HepG2 (cell line): ENCODE measurements around the gene NAT10. TPM values are rescaled to one million over a fixed set of nuclear protein-coding genes. Genes with fewer than 3 reads are reported as not detected.
A peak's percentile ranks its signal among the peaks of the same experiment; 100 is the strongest.

ENCODE experiments used
- CENPBD1 ChIP-seq: sonication (generic); formaldehyde crosslinking; IDR thresholded peaks from 2 replicates; pipeline ENCODE4 v1.8.0; 2022; ENCODE audit warnings: missing genetic modification reagents, low read depth, mild to moderate bottlenecking, borderline replicate concordance
- NR1H2 ChIP-seq: sonication (generic); formaldehyde crosslinking; IDR thresholded peaks from 2 replicates; pipeline ENCODE4 v1.8.1; 2022; ENCODE audit warnings: low read depth, missing genetic modification reagents, borderline replicate concordance
- SKI ChIP-seq: fragments of 450-650 bp; IDR thresholded peaks from one replicate; pipeline ENCODE4 v1.6.1; 2018; ENCODE audit warnings: mild to moderate bottlenecking; ENCODE audit not compliant: partially characterized antibody
- SSRP1 ChIP-seq: IDR thresholded peaks from 2 replicates; pipeline ENCODE4 v1.6.1; 2016; ENCODE audit warnings: control low read depth
- ZFP62 ChIP-seq: sonication (generic); formaldehyde crosslinking; IDR thresholded peaks from 2 replicates; pipeline ENCODE4 v1.4.0; 2020; ENCODE audit warnings: missing genetic modification reagents
- ZNF572 ChIP-seq: sonication (generic); formaldehyde crosslinking; IDR thresholded peaks from 2 replicates; pipeline ENCODE4 v1.5.1; 2020; ENCODE audit warnings: mild to moderate bottlenecking, missing genetic modification reagents
- ZNF589 ChIP-seq: sonication (generic); formaldehyde crosslinking; conservative IDR thresholded peaks from 2 replicates; pipeline ENCODE4 v1.8.0; 2022; ENCODE audit warnings: mild to moderate bottlenecking, moderate library complexity, missing genetic modification reagents
- ZNF790 ChIP-seq: sonication (generic); formaldehyde crosslinking; IDR thresholded peaks from 2 replicates; pipeline ENCODE4 v1.8.0; 2022; ENCODE audit warnings: missing genetic modification reagents, mild to moderate bottlenecking, borderline replicate concordance
- polyA plus RNA-seq, 8 experiments: library from polyadenylated mRNA; depleted of rRNA in 3 of 8; stranded (reverse) in 7 of 8; unstranded in 1 of 8; fragments of >200 nt; fragmentation: Illumina TruSeq in 4 of 8; extraction: Trizol in 4 of 8; gene quantifications; 2 replicates each; pipeline versions ENCODE4 v1.2.1 to v1.2.3, GENCODE V29; 2011 to 2016; ENCODE audit warnings: low read depth in 4 of 8, missing spikeins in 1 of 8, mixed read lengths in 1 of 8; ENCODE audit not compliant: insufficient read depth in 1 of 8
- total RNA-seq, 5 experiments: library from RNA; depleted of rRNA; stranded (reverse); fragments of >200 nt; fragmentation: Illumina TruSeq; extraction: Trizol; gene quantifications; 2 replicates each; pipeline ENCODE4 v1.2.3, GENCODE V29; 2016; ENCODE audit warnings: low read depth in 1 of 5
- TF ChIP-seq, protein P1 (sequence below): sonication (generic); formaldehyde crosslinking; conservative IDR thresholded peaks from 2 replicates; pipeline ENCODE4 v1.4.0; 2020; ENCODE audit warnings: missing genetic modification reagents
- TF ChIP-seq, protein P2 (sequence below): sonication (generic); formaldehyde crosslinking; IDR thresholded peaks from 2 replicates; pipeline ENCODE4 v1.9.0; 2021; ENCODE audit warnings: missing genetic modification reagents, borderline replicate concordance
- TF ChIP-seq, protein P3 (sequence below): sonication (generic); formaldehyde crosslinking; IDR thresholded peaks from 2 replicates; pipeline ENCODE4 v1.9.0; 2022; ENCODE audit warnings: low read depth, missing genetic modification reagents
- TF ChIP-seq, protein P4 (sequence below): sonication (generic); formaldehyde crosslinking; IDR thresholded peaks from 2 replicates; pipeline ENCODE4 v1.8.0; 2022; ENCODE audit warnings: mild to moderate bottlenecking, missing genetic modification reagents, borderline replicate concordance
- TF ChIP-seq, protein P5 (sequence below): sonication (generic); formaldehyde crosslinking; IDR thresholded peaks from 2 replicates; pipeline ENCODE4 v1.4.0; 2020; ENCODE audit warnings: missing genetic modification reagents
- TF ChIP-seq, protein P6 (sequence below): fragments of 450-650 bp; IDR thresholded peaks from 2 replicates; pipeline ENCODE4 v1.6.1; 2017; ENCODE audit warnings: mild to moderate bottlenecking
- TF ChIP-seq, protein P7 (sequence below): sonication (generic); formaldehyde crosslinking; IDR thresholded peaks from 2 replicates; pipeline ENCODE4 v1.4.0; 2020; ENCODE audit warnings: mild to moderate bottlenecking, missing genetic modification reagents, borderline replicate concordance

Gene NAT10
- total and polyA plus RNA-seq, 2 of the 13 experiments (the other 11 are each of a cell fraction or from before 2014, with no cell fraction given), result 33.9 to 51.9 TPM

DNA sequence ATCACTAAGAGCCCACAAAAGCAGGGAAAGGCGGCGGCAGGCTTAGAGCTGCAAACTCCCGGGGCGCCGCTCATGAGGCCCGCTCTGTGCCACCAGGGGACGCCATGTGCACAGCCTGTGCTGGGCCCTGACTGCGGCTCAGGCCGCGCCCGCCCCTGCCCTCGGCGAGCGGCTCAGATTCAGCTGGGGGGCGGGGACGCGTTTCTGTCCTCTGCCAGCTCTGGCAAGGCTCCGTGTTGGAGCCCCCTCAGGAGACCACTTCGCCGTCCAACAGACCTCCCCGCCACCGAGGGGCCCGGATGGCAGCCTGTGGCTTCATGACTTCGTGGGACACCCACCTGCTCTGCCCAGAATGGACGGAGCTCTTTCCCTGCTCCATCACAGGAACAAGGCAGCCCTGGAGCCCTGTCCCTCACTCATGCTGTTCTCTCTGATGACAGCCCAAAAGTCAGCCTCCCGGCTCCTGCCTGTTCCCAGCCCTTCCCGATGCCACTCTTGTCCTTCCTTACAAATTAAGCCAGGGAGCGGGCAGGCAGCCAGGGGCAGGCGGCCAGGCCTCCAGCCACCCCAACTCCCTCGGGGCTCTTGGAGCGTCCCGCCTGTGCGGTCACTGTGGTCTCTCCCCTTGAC lies 69.1 kb downstream of the NAT10 start (continued):
- TF ChIP-seq SKI (no peak), ZNF790 (CRISPR knock-in tag) (no peak), ZNF589 (CRISPR knock-in tag) (no peak), ZNF572 (CRISPR knock-in tag) (no peak), ZFP62 (CRISPR knock-in tag) (no peak), NR1H2 (CRISPR knock-in tag) (no peak; the same call in 1 of the 2 replicates), SSRP1 (CRISPR knock-in tag) (no peak), CENPBD1 (CRISPR knock-in tag) (no peak)
- TF ChIP-seq, protein P1, sequence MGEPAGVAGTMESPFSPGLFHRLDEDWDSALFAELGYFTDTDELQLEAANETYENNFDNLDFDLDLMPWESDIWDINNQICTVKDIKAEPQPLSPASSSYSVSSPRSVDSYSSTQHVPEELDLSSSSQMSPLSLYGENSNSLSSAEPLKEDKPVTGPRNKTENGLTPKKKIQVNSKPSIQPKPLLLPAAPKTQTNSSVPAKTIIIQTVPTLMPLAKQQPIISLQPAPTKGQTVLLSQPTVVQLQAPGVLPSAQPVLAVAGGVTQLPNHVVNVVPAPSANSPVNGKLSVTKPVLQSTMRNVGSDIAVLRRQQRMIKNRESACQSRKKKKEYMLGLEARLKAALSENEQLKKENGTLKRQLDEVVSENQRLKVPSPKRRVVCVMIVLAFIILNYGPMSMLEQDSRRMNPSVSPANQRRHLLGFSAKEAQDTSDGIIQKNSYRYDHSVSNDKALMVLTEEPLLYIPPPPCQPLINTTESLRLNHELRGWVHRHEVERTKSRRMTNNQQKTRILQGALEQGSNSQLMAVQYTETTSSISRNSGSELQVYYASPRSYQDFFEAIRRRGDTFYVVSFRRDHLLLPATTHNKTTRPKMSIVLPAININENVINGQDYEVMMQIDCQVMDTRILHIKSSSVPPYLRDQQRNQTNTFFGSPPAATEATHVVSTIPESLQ (CRISPR knock-in tag), result no peak
- TF ChIP-seq, protein P2, sequence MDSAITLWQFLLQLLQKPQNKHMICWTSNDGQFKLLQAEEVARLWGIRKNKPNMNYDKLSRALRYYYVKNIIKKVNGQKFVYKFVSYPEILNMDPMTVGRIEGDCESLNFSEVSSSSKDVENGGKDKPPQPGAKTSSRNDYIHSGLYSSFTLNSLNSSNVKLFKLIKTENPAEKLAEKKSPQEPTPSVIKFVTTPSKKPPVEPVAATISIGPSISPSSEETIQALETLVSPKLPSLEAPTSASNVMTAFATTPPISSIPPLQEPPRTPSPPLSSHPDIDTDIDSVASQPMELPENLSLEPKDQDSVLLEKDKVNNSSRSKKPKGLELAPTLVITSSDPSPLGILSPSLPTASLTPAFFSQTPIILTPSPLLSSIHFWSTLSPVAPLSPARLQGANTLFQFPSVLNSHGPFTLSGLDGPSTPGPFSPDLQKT (CRISPR knock-in tag), result no peak
- TF ChIP-seq, protein P3, sequence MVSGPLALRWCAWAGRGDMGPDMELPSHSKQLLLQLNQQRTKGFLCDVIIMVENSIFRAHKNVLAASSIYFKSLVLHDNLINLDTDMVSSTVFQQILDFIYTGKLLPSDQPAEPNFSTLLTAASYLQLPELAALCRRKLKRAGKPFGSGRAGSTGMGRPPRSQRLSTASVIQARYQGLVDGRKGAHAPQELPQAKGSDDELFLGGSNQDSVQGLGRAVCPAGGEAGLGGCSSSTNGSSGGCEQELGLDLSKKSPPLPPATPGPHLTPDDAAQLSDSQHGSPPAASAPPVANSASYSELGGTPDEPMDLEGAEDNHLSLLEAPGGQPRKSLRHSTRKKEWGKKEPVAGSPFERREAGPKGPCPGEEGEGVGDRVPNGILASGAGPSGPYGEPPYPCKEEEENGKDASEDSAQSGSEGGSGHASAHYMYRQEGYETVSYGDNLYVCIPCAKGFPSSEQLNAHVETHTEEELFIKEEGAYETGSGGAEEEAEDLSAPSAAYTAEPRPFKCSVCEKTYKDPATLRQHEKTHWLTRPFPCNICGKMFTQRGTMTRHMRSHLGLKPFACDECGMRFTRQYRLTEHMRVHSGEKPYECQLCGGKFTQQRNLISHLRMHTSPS (CRISPR knock-in tag), result 0 out of 2 replicates have a peak, but pooled peaks have one; percentile 19
- TF ChIP-seq, protein P4, sequence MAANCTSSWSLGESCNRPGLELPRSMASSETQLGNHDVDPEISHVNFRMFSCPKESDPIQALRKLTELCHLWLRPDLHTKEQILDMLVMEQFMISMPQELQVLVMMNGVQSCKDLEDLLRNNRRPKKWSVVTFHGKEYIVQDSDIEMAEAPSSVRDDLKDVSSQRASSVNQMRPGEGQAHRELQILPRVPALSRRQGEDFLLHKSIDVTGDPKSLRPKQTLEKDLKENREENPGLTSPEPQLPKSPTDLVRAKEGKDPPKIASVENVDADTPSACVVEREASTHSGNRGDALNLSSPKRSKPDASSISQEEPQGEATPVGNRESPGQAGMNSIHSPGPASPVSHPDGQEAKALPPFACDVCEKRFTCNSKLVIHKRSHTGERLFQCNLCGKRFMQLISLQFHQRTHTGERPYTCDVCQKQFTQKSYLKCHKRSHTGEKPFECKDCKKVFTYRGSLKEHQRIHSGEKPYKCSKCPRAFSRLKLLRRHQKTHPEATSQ (CRISPR knock-in tag), result no peak
- TF ChIP-seq, protein P5, sequence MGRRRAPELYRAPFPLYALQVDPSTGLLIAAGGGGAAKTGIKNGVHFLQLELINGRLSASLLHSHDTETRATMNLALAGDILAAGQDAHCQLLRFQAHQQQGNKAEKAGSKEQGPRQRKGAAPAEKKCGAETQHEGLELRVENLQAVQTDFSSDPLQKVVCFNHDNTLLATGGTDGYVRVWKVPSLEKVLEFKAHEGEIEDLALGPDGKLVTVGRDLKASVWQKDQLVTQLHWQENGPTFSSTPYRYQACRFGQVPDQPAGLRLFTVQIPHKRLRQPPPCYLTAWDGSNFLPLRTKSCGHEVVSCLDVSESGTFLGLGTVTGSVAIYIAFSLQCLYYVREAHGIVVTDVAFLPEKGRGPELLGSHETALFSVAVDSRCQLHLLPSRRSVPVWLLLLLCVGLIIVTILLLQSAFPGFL (CRISPR knock-in tag), result no peak
- TF ChIP-seq, protein P6, sequence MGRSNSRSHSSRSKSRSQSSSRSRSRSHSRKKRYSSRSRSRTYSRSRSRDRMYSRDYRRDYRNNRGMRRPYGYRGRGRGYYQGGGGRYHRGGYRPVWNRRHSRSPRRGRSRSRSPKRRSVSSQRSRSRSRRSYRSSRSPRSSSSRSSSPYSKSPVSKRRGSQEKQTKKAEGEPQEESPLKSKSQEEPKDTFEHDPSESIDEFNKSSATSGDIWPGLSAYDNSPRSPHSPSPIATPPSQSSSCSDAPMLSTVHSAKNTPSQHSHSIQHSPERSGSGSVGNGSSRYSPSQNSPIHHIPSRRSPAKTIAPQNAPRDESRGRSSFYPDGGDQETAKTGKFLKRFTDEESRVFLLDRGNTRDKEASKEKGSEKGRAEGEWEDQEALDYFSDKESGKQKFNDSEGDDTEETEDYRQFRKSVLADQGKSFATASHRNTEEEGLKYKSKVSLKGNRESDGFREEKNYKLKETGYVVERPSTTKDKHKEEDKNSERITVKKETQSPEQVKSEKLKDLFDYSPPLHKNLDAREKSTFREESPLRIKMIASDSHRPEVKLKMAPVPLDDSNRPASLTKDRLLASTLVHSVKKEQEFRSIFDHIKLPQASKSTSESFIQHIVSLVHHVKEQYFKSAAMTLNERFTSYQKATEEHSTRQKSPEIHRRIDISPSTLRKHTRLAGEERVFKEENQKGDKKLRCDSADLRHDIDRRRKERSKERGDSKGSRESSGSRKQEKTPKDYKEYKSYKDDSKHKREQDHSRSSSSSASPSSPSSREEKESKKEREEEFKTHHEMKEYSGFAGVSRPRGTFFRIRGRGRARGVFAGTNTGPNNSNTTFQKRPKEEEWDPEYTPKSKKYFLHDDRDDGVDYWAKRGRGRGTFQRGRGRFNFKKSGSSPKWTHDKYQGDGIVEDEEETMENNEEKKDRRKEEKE, result no peak
- TF ChIP-seq, protein P7, sequence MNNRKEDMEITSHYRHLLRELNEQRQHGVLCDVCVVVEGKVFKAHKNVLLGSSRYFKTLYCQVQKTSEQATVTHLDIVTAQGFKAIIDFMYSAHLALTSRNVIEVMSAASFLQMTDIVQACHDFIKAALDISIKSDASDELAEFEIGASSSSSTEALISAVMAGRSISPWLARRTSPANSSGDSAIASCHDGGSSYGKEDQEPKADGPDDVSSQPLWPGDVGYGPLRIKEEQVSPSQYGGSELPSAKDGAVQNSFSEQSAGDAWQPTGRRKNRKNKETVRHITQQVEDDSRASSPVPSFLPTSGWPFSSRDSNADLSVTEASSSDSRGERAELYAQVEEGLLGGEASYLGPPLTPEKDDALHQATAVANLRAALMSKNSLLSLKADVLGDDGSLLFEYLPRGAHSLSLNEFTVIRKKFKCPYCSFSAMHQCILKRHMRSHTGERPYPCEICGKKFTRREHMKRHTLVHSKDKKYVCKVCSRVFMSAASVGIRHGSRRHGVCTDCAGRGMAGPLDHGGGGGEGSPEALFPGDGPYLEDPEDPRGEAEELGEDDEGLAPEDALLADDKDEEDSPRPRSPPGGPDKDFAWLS, result no peak
